Panc1 (cell line): ENCODE data around the gene RCCD1. TPM values are rescaled to one million over a fixed set of nuclear protein-coding genes. Genes with fewer than 3 reads are reported as not detected.

ENCODE experiments used
- ATAC-seq: fragments of 200-7000 bp; cut with Tn5 transposase; 2 replicates; pipeline ENCODE4 v1.9.1; 2020; ENCODE audit warnings: mild to moderate bottlenecking, moderate library complexity
- BruUV-seq: library from RNA; stranded (reverse); fragments of 400-500 nt; replicated peaks from 2 replicates; lab custom pipeline; 2021; lab: Mats Ljungman, UMichigan
- CTCF ChIA-PET: fragments of 300-600 bp; sonication (Branson Sonifier 250); formaldehyde crosslinking; loops from one replicate; lab custom pipeline; 2022; ENCODE audit warnings: antibody characterized with exemption; lab: Charles Lee
- POLR2A ChIA-PET: fragments of 300-600 bp; sonication (Branson Sonifier 250); formaldehyde crosslinking; loops from one replicate; lab custom pipeline; 2022; ENCODE audit warnings: antibody characterized with exemption; lab: Charles Lee
- DNase-seq: peaks from one replicate; pipeline ENCODE4 v3.0.0-alpha.2; 2010; ENCODE audit warnings: low read depth, low spot score
- H3K27ac ChIP-seq: 2 replicates; pipeline ENCODE4 v1.5.1; 2011; ENCODE audit warnings: mild to moderate bottlenecking, low read length, inconsistent platforms
- H3K27me3 ChIP-seq: fragments of 200-500 bp; sonication (Bioruptor generic); 2 replicates; pipeline ENCODE4 v1.6.0; 2014; ENCODE audit warnings: low read length, inconsistent platforms; ENCODE audit not compliant: control insufficient read depth, insufficient read depth
- H3K36me3 ChIP-seq: fragments of 200-500 bp; sonication (Bioruptor generic); 2 replicates; pipeline ENCODE4 v1.5.1; 2014; ENCODE audit warnings: inconsistent platforms, mild to moderate bottlenecking, low read length, moderate library complexity; ENCODE audit not compliant: control insufficient read depth, insufficient read depth
- H3K4me1 ChIP-seq: 2 replicates; pipeline ENCODE4 v1.5.1; 2011; ENCODE audit warnings: inconsistent platforms, mild to moderate bottlenecking, low read length, moderate library complexity; ENCODE audit not compliant: control insufficient read depth, insufficient read depth
- H3K4me3 ChIP-seq, 2 experiments: 2 replicates each; pipeline ENCODE4 v1.5.1; 2011 to 2012; ENCODE audit warnings: low read depth in 2 of 2, low read length in 2 of 2, mild to moderate bottlenecking in 2 of 2, inconsistent platforms in 1 of 2, moderate library complexity in 1 of 2
- H3K9me3 ChIP-seq: fragments of 200-500 bp; sonication (Bioruptor generic); 2 replicates; pipeline ENCODE4 v1.5.1; 2014; ENCODE audit warnings: low read depth, mild to moderate bottlenecking, inconsistent platforms, low read length, moderate library complexity; ENCODE audit not compliant: control insufficient read depth, insufficient read depth
- POLR2AphosphoS5 ChIP-seq: IDR thresholded peaks from 2 replicates; pipeline ENCODE4 v1.6.1; 2012; ENCODE audit warnings: mild to moderate bottlenecking, low read depth, low read length, moderate library complexity
- SIN3A ChIP-seq: IDR thresholded peaks from 2 replicates; pipeline ENCODE4 v1.6.1; 2012; ENCODE audit warnings: low read depth, mild to moderate bottlenecking, low read length, moderate library complexity, borderline replicate concordance; ENCODE audit not compliant: insufficient read depth
- TCF7L2 ChIP-seq: IDR thresholded peaks from 2 replicates; pipeline ENCODE4 v1.6.1; 2011; ENCODE audit warnings: mild to moderate bottlenecking, low read depth, low read length, inconsistent platforms
- in situ Hi-C: cut with HindIII; loops from 2 replicates; pipeline ENCODE4 v1.10.0; 2016; ENCODE audit warnings: low sequenced_read_pairs, low pct_unique_long_range_greater_than_20kb
- intact Hi-C: fragments of 100-400 bp; cut with micrococcal nuclease; formaldehyde crosslinking; loops from one replicate; pipeline ENCODE4 v1.10.0; 2022; ENCODE audit not compliant: unreplicated experiment
- total RNA-seq: library from RNA; stranded (reverse); gene quantifications from one replicate; pipeline ENCODE4 v1.2.1, GENCODE V29; 2021; ENCODE audit not compliant: unreplicated experiment
- TF ChIP-seq, protein P1 (sequence below), 2 experiments: IDR thresholded peaks; 2 replicates each; pipeline ENCODE4 v1.6.1; 2011 to 2012; ENCODE audit warnings: low read depth in 2 of 2, control low read depth in 1 of 2, low read length in 1 of 2, mild to moderate bottlenecking in 1 of 2, moderate library complexity in 1 of 2; ENCODE audit not compliant: insufficient read depth in 1 of 2
- TF ChIP-seq, protein P2 (sequence below): fragments of 450-650 bp; IDR thresholded peaks from 2 replicates; pipeline ENCODE4 v1.5.1; 2017; ENCODE audit warnings: mild to moderate bottlenecking

The RCCD1 gene
- total RNA-seq, 1 experiment from 2014 or later, result 23.6 TPM

DNA sequence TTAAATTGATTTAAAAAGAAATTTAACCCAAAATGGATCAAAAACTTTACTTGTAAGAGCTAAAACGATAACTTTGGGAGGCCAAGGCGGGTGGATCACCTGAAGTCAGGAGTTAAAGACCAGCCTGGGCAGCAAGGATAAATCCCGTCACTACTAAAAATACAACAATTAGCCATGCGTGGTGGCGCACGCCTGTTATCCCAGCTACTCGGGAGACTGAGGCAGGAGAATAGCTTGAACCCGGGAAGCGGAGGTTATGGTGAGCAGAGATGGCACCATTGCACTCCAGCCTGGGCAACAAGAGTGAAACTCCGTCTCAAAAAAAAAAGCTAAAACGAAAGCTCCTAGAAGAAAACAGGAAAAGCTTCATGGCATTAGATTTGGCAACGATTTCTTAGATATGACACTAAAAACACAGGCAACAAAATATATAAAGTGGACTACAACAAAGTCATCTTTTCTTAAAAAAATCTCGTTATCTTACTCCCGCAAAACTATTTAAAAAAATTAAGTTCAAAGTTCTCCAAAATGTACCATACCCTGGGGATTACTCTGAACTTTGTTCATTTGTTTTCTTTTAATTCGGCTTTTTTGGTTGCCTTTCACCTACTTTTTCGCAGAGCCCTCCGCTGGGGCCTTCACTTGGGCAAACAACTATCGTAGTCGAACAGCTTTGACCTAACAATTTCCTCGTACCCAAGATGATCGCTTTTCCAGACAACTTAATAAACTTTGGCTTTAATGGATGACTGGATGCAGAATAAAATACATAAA, 25.3 kb upstream of the RCCD1 start:
- in situ Hi-C loops, result no loop called here
- Histone ChIP-seq H3K9me3 (no peaks in the 10 kb centered on the region), H3K36me3 (no peaks in the 10 kb centered on the region; the same call in 1 of the 2 replicates), H3K4me1 (peaks cover 20% of the 10 kb centered on the region), H3K27ac (peak overlapping the region; percentile 99), H3K27me3 (no peaks in the 10 kb centered on the region), H3K4me3 (peak overlapping the region; percentile 52 to 78)
- ATAC-seq (no peak), DNase-seq (peak; percentile 39)
- ChIA-PET CTCF (no interaction called here), POLR2A (interaction anchor here (0.6 to 1.3 kb wide), 3 partner anchors 11 to 40 kb away, joined by 3 to 5 read pairs (median 3); partner anchors contain the start of gene RCCD1)
- TF ChIP-seq, protein P1, sequence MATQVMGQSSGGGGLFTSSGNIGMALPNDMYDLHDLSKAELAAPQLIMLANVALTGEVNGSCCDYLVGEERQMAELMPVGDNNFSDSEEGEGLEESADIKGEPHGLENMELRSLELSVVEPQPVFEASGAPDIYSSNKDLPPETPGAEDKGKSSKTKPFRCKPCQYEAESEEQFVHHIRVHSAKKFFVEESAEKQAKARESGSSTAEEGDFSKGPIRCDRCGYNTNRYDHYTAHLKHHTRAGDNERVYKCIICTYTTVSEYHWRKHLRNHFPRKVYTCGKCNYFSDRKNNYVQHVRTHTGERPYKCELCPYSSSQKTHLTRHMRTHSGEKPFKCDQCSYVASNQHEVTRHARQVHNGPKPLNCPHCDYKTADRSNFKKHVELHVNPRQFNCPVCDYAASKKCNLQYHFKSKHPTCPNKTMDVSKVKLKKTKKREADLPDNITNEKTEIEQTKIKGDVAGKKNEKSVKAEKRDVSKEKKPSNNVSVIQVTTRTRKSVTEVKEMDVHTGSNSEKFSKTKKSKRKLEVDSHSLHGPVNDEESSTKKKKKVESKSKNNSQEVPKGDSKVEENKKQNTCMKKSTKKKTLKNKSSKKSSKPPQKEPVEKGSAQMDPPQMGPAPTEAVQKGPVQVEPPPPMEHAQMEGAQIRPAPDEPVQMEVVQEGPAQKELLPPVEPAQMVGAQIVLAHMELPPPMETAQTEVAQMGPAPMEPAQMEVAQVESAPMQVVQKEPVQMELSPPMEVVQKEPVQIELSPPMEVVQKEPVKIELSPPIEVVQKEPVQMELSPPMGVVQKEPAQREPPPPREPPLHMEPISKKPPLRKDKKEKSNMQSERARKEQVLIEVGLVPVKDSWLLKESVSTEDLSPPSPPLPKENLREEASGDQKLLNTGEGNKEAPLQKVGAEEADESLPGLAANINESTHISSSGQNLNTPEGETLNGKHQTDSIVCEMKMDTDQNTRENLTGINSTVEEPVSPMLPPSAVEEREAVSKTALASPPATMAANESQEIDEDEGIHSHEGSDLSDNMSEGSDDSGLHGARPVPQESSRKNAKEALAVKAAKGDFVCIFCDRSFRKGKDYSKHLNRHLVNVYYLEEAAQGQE (IDR thresholded peaks at IDR 0.05; ENCODE audit: insufficient read depth in 1 of 2, low read depth in 2 of 2, low read length in 1 of 2), result no peak
- TF ChIP-seq, protein P2, sequence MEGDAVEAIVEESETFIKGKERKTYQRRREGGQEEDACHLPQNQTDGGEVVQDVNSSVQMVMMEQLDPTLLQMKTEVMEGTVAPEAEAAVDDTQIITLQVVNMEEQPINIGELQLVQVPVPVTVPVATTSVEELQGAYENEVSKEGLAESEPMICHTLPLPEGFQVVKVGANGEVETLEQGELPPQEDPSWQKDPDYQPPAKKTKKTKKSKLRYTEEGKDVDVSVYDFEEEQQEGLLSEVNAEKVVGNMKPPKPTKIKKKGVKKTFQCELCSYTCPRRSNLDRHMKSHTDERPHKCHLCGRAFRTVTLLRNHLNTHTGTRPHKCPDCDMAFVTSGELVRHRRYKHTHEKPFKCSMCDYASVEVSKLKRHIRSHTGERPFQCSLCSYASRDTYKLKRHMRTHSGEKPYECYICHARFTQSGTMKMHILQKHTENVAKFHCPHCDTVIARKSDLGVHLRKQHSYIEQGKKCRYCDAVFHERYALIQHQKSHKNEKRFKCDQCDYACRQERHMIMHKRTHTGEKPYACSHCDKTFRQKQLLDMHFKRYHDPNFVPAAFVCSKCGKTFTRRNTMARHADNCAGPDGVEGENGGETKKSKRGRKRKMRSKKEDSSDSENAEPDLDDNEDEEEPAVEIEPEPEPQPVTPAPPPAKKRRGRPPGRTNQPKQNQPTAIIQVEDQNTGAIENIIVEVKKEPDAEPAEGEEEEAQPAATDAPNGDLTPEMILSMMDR, result no peak
- TF ChIP-seq TCF7L2 (no peak), POLR2AphosphoS5 (no peak), SIN3A (no peak)
- intact Hi-C loops, result no loop called here
- TSS peak; percentile 97 for BruUV-seq

DNA sequence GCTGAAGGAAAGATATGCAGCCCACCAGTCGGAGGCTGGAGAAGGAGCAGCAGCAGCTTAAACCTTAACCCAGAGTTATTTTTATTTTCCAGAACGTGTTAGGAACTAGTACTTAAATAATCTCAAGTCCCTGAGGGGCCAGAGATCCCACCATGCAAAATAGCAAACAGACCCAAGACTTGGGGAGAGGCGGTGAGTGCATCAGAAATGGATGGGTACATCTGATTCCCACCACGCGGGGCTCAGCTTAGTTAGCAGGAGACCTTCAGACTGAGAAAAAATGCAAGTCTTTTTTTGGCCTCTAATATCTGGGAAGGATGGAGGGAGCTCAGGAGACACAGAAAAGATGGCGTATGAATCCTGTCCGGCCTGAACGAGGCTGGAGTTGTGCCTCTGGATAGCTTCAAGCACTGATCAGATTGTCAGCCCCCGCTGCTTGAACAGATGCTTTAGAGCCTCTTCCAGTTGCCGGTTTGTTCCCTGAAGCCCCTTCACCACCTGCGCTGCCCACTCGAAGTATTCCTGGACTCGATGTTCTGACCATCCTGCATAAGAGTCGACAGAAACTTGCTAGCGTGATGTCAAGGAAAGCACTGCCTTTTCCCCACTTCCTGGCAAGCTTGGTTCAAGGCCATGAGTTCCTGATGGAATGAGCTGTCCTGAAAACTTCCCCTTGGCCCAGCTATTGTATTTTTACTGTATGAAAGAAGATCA, 23.7 kb upstream of the RCCD1 start:
- intact Hi-C loops (no loop called here), in situ Hi-C loops (no loop called here)
- H3K4me1 ChIP-seq, result peaks cover 23% of the 10 kb centered on the region
- no peak for DNase-seq
- peaks cover 2% of the 10 kb centered on the region; the same call in 1 of the 2 replicates for H3K36me3 ChIP-seq
- CTCF ChIA-PET, result interaction anchor here (0.6 to 3.1 kb wide), 12 partner anchors 9 to 936 kb away, joined by 3 to 16 read pairs (median 4); partner anchors contain the start of genes BLM and MAN2A2
- BruUV-seq, result no TSS peak
- H3K4me3 ChIP-seq, result peak overlapping the region; percentile 76 to 78
- no peaks in the 10 kb centered on the region for H3K27me3 ChIP-seq
- H3K9me3 ChIP-seq, result no peaks in the 10 kb centered on the region
- TF ChIP-seq TCF7L2, result peak; percentile 45; the same call in 1 of the 2 replicates
- TF ChIP-seq, protein P1 (IDR thresholded peaks at IDR 0.05; ENCODE audit: insufficient read depth in 1 of 2, low read depth in 2 of 2, low read length in 1 of 2), result no peak
- no peak for ATAC-seq
- POLR2A ChIA-PET, result interaction anchor here (0.6 to 1.3 kb wide), 2 partner anchors 24 to 960 kb away, joined by 5 to 7 read pairs; partner anchors contain the start of gene RCCD1
- H3K27ac ChIP-seq, result peak overlapping the region; percentile 99
